ENCODE results near the gene ZNF710.
"Not testable (repeated sequence)": the region's sequence is repeated elsewhere in the genome, so short reads cannot be mapped to it uniquely, and the experiment has no call there.

Gene ZNF710

GRCh38 chr15:90062973-90063769 lies 62.0 kb downstream of the ZNF710 start:
- DNase-seq, result no peak

- DNase-seq, result peak; percentile 69
These were observed 62.7 kb downstream of the ZNF710 start for GRCh38 chr15:90063770-90064247.

GRCh38 chr15:90064911-90065681 lies 64.0 kb downstream of the ZNF710 start:
- peak; percentile 52 for DNase-seq

GRCh38 chr15:90065682-90066049 lies 64.5 kb downstream of the ZNF710 start:
- no peak for DNase-seq

- DNase-seq, result no peak
These were observed 66.2 kb downstream of the ZNF710 start for GRCh38 chr15:90067181-90067952.

- no peak for DNase-seq
These were observed 67.0 kb downstream of the ZNF710 start for GRCh38 chr15:90067953-90068606.

- DNase-seq, result not testable (repeated sequence)
These were observed 69.5 kb downstream of the ZNF710 start for GRCh38 chr15:90070623-90071022.

GRCh38 chr15:90071220-90071807 lies 70.2 kb downstream of the ZNF710 start:
- peak; percentile 80 for DNase-seq

GRCh38 chr15:90072978-90073640 lies 72.0 kb downstream of the ZNF710 start:
- no peak for DNase-seq

GRCh38 chr15:90074023-90074422 lies 72.9 kb downstream of the ZNF710 start:
- no peak for DNase-seq

- no peak for DNase-seq
These were observed 73.8 kb downstream of the ZNF710 start for GRCh38 chr15:90074916-90075315.

- no peak for DNase-seq
These were observed 74.5 kb downstream of the ZNF710 start for GRCh38 chr15:90075420-90076289.

- no peak for DNase-seq
These were observed 75.6 kb downstream of the ZNF710 start for GRCh38 chr15:90076716-90077115.

GRCh38 chr15:90078965-90079364 lies 77.8 kb downstream of the ZNF710 start:
- no peak for DNase-seq

- DNase-seq, result no peak
These were observed 78.7 kb downstream of the ZNF710 start for GRCh38 chr15:90079619-90080457.

GRCh38 chr15:90080458-90080755 lies 79.3 kb downstream of the ZNF710 start:
- no peak for DNase-seq

- no peak for DNase-seq
These were observed 79.8 kb downstream of the ZNF710 start for GRCh38 chr15:90080818-90081393.

GRCh38 chr15:90082140-90082715 lies 81.1 kb downstream of the ZNF710 start:
- peak; percentile 61 for DNase-seq

- DNase-seq, result no peak
These were observed 82.3 kb downstream of the ZNF710 start for GRCh38 chr15:90083419-90083818.
